ENCODE measurements around the gene ARAP2. TPM values are rescaled to one million over a fixed set of nuclear protein-coding genes. Genes with fewer than 3 reads are reported as not detected.

The ARAP2 gene
- total RNA-seq, 1 donor from 2014 or later = not detected

GRCh38 chr4:36043901-36044300, 200.4 kb downstream of the ARAP2 start:
- no peak for DNase-seq (ENCODE audit: low read depth)

- DNase-seq (ENCODE audit: low read depth) = no peak
Observed at GRCh38 chr4:36043241-36043640, 201.1 kb downstream of the ARAP2 start.

- DNase-seq (ENCODE audit: low read depth) = no peak
Observed at GRCh38 chr4:36042122-36042970, 202.0 kb downstream of the ARAP2 start.

- no peak for DNase-seq (ENCODE audit: low read depth)
Observed at GRCh38 chr4:36041340-36041739, 203.0 kb downstream of the ARAP2 start.

- no peak for DNase-seq (ENCODE audit: low read depth)
Observed at GRCh38 chr4:36039026-36039425, 205.3 kb downstream of the ARAP2 start.

GRCh38 chr4:36038491-36038890, 205.8 kb downstream of the ARAP2 start:
- no peak for DNase-seq (ENCODE audit: low read depth)

- DNase-seq (ENCODE audit: low read depth) = no peak
Observed at GRCh38 chr4:36037127-36037526, 207.2 kb downstream of the ARAP2 start.

GRCh38 chr4:36029951-36030350, 214.4 kb downstream of the ARAP2 start:
- DNase-seq (ENCODE audit: low read depth) = no peak

- no peak for DNase-seq (ENCODE audit: low read depth)
Observed at GRCh38 chr4:36027203-36027602, 217.1 kb downstream of the ARAP2 start.

- no peak for DNase-seq (ENCODE audit: low read depth)
Observed at GRCh38 chr4:36026348-36026880, 217.9 kb downstream of the ARAP2 start.

GRCh38 chr4:36024901-36025660, 219.2 kb downstream of the ARAP2 start:
- DNase-seq (ENCODE audit: low read depth) = no peak

- no peak for DNase-seq (ENCODE audit: low read depth)
Observed at GRCh38 chr4:36020351-36020750, 224.0 kb downstream of the ARAP2 start.

Other genes with a start within 250 kb of the ARAP2 start
- gene DTHD1, start 37.1 kb upstream of the ARAP2 start, total RNA-seq = not detected in 2 replicates

All from myocyte (in vitro differentiated cells).